HG03108 (cell line): Measurements from ENCODE around the gene HIVEP3.

Source experiments
- ATAC-seq: cut with Tn5 transposase; IDR thresholded peaks from one replicate; pipeline ENCODE4 v1.9.1; 2021; ENCODE audit warnings: moderate library complexity; ENCODE audit not compliant: unreplicated experiment

The HIVEP3 gene

GRCh38 chr1:41461790-41462679 is 456.7 kb downstream of the HIVEP3 start:
- no peak for ATAC-seq

- ATAC-seq = no peak
These were observed 461.7 kb downstream of the HIVEP3 start for GRCh38 chr1:41456847-41457540.
